Measurements from ENCODE around the gene RHBDL1.
A peak's percentile ranks its signal among the peaks of the same experiment; 100 is the strongest.

RHBDL1 gene

DNA sequence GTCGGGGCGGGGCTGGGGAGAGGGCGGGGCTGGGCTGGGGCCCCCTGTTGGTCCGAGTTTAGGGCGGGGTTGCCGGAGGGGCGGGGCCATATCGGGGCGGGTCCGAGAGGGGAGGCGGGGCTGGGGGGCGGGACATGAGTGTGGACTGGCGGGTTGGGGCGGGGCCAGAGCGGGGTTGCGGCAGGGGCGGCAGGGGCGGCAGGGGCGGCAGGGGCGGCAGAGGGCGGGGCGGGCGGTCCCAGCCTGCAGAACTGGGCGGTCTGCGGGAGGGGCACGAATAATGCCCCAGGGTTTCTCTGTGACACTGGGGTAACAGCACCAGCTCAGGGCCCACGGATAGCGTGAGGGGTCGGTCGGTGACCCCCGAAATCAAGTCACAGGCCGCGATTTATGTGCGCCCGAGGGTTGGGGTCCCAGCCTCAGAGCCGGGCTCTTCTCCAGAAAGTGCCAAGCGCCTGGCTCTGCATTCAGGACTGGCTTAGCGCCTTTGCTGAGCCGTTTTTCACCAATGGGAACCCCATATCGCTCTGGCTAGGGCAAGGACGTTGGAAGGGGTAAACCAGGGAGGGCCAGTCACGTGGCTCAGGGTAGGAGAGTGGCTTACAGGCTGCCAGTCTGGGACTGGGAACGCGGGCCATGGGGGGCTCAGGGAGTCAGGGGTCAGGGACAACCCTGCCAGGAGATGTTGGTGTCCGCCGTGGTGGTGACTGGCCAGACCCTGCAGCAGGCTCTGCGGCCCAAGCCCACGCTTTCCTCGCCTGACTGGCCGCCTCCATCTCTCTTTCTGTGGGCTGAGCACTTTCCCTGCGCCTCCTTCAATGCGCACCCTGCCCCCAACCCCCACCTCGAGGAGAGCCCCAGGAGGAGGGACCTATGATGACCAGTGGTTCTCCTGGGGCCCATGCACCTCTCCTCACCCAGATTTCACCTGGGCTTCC lies 38.1 kb upstream of the RHBDL1 start:
- DNase-seq (ENCODE audit: low spot score): peak; percentile 84

DNA sequence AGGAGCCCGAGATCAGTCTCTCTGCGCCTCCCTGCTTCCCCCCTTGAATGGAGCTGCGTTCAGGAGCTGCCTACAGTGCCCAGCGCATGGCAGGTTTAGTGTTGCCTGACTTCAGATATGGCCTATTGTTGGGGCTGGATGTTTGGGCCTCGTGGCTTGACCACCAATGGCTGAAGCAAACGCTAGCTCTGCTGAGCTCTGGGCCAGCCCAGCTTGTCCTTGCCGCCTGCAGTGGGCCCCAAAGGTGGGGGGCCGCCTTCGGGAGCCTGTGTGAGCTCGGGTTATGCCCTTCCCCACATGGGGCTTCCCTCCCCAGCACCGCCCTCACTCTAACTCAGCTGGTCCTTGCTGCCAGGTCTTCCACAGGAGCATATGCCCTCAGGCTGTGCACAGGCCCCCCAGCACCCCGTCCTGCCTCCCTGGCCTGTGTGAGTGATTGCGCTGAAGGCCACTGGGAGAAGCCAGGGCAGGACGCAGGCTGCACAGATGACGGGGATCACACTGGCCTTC lies 37.4 kb upstream of the RHBDL1 start:
- no peak for DNase-seq (ENCODE audit: low spot score)

DNA sequence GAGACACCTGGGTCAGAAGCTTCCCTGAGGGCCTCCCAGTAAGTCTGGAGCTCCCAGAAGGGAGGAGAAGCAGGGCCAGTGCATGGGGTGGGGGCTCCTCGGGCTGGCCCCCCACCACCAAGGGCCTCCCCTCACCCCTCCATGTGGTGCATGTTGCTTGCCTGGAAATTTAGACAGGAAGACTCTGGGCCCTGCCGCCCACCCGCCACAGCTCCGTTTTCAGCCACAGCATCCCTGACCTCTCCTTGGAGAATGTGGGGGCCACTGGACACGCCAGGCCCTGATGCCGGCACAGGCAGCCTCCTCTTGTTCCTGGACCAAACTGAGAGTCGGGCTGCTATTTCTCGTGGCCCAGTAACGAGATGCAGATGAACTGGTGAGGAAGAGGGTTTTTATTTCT lies 36.6 kb upstream of the RHBDL1 start:
- no peak for DNase-seq (ENCODE audit: low spot score)

DNA sequence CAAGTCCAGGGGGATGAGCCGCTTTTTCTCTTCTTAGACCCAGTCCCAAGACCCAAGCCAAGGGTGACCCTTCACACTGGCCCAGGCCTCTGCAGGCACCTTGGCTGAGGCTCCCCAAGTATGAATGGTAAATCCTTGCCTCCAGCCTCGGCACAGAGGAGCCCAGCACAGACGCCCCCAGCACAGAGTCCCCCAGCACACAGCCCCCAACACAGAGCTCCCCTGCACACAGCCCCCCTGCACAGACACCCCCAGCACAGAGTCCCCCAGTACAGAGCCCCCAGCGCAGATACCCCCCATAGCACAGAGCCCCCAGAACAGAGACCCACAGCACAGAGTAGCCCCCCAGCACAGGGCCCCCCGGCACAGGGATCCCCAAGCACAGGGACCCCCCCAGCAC lies 34.9 kb upstream of the RHBDL1 start:
- DNase-seq (ENCODE audit: low spot score): no peak

DNA sequence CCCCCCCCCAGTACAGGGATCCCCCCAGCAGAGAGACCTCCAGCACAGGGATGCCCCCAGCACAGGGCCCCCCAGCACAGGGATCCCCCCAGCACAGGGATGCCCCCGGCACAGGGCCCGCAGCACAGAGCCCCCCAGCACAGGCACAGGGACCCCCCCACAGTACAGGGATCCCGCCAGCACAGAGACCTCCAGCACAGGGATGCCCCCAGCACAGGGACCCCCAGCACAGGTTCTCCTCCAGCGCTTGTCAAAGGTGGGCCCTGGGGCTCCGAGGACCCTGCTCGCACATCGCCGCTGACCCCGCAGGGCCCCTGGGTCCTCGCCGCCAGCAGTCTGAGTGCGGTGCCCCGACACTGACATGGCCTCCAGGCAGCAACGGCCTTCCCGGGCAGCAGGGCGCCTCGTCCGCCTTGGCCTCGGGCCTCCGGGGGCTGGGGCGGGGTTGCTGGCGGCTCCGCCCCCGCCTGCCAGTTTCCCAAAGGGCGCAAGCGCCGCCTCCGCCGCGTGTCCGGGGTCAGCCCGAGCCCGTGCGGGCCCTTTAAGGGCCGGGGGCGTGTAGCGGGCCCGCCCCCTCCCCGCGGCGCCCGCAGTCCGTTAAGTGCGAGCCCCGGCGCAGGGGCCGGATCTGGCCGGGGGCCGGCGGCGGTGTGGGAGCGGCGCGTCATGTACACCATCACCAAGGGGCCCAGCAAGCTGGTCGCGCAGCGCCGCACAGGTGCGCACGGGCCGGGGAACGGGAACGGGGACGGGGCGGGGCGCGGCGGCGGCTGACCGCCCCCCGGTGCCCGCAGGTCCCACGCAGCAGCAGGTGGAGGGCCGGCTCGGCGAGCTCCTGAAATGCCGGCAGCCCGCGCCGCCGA lies 33.9 kb upstream of the RHBDL1 start, which contains the start of gene MCRIP2:
Gene MCRIP2 (plus strand): TSS at position 503 of the 863 bp plus-strand sequence. CDS start 164 bp downstream, at position 667.
- DNase-seq (ENCODE audit: low spot score): peak; percentile 86

DNA sequence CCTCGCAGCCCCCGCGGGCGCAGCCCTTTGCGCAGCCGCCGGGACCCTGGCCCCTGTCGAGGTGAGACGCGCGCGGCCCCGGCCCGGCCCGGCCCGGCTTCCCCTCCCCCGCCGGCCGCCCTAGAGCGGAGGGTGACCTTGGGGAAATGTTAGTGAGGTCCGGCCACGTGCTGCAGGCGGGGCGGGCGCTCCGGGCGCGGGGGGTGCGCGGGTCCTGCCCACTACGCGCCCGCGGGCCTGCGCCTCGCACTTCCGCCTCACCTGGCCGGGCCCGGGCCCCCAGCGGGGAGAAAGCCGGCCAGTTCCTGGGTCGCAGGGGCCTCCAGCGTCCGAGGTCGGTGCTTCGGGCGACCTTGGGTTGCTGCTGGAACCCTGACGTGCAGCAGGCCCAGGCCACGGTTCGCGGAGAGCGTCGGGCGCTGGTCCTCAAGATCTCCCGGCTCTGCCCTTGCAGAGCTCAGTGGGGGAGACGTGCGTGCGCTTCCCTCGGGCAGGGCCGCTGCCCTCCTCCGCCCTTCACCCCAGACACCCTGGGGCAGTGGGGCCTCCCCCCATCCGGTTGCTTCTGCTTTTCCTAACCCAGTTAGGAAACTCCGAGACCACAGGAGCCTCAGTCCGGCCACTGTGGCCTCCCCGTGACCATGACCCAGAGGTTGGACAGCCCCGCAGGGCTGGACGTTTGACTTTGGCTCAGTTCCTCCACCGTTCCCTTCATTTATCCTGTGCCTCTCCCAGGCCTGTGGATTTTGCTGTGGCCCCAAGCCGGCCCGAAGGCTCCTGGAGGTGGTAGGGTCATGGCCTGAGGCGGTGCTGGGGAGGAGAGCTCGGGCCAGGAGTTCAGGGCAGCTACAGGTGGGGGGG lies 33.1 kb upstream of the RHBDL1 start:
- peak; percentile 58 for DNase-seq (ENCODE audit: low spot score)

DNA sequence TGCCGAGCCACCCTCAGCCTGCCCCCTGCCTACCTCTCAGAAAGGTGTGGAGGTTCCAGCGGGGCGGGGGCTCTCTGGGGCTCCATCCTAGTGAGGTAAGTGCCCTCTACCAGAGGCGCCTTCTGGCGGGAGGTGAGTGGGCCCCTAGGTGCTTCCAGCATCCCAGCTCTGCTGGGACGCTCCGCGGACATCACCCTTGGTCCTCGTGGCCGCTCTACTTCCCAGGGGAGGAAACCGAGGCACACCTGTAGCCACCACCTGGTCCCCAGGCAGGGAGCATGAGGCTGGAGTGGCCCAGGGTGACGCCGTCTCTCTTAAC lies 32.5 kb upstream of the RHBDL1 start:
- DNase-seq (ENCODE audit: low spot score): no peak

DNA sequence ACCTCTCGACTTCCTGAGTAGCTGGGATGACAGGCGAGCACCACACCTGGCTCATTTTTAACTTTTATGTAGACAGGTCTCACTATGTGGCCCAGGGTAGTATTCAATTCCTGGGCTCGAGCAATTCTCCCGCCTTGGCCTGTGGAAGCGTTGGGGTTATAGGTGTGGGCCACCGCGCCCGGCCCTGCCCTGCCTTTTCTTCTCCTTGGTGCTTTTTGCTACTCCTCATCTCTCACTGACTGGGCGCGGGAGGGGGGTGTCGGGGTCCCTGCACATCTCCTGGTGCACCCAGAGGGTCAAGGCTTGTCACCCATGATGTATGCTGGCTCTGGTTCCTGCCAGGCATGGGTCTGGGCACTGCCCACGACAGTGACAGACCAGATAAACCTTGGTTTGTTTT lies 30.9 kb upstream of the RHBDL1 start:
- DNase-seq (ENCODE audit: low spot score): no peak

DNA sequence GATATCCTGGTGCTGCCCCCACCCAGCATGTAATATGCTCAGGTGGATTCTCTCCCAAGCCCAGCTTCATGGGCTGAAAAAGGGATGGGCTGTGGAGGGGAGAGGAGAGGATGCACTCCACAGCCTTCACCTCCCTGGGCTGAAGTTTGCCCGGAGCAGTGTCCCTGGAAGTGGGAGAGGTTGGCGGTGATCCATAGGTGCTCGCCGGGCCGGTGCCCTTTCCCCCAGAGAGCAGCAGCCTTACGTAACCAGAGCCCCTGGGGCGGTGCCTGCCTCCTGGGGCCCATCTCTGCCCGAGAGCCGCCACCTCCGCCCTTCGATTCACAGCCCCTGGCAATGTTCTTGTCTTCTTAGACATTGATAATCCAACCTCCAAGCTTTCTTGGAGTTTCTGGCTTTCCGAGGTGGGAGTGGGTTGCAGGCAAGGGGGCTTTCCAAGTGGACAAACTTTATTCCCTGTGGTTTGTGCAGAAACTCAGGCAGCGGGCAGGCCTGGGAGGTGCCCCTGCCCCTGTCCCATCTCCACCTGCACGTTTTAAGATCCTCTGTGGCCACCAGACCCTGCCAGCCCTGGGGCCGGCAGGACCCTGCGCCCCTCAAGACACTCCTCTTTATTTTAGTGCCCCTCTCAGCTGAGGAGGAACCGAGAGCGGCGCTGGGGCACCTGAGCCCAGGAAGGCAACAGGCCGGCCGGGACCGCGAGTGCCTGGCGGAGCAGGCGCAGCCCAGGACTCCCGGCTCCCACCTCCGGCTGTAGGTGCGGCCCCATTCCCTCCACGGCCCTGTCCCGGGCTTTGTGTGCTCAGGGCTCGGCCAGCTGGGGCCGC lies 29.4 kb upstream of the RHBDL1 start:
- peak; percentile 48 for DNase-seq (ENCODE audit: low spot score)

DNA sequence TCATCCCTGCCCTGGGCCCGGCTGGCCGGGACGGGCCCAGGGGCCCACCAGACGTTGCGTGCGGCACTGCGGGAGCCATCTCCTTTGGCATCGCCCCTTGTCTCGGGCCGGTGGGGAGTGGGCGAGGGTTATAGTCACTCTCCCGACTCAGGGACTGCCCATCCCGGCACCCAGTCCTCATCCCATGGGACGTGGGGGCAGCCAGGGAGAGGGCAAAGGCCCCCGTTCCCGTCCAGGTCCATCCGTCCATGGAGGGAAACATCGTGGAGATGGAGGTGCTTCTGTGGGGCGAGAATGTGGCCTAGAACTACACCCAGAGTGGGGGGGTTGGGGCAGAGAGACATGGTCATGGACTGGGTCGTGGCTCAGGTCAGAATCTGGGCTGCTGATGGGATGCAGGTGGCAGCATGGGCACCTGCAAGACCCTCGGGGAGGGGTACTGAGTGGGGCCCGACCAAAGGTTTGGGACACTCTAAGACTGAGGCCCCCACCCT lies 28.7 kb upstream of the RHBDL1 start:
- DNase-seq (ENCODE audit: low spot score): no peak

DNA sequence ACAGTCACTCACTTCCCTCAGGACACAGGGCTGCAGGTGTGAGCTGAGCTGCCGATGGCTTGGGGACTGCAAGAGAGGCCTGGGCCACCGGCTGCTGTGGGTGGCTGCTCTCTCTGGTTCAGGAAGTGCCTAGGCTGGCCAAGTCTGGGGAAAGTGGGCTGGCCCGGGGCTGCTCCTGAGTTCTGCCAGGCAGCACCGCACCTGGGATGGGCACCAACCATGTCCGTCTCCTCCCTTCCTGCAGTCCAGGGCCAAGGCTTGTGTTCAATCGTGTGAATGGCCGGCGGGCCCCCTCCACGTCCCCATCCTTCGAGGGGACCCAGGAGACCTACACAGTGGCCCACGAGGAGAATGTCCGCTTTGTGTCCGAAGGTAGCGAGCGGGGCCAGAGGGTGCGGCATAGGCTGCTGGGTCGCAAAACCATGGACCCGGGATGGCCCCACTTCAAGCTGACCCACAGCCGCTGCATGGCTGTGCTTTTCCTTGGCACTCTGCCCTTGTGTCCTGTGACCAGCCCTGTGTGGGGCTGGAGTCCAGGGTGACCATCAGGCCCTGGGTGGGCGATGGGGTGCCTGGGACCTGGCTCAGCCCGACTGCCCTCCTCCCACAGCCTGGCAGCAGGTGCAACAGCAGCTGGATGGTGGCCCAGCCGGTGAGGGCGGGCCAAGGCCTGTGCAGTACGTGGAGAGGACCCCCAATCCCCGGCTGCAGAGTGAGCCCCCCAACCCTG lies 28.1 kb upstream of the RHBDL1 start:
- DNase-seq (ENCODE audit: low spot score): no peak

DNA sequence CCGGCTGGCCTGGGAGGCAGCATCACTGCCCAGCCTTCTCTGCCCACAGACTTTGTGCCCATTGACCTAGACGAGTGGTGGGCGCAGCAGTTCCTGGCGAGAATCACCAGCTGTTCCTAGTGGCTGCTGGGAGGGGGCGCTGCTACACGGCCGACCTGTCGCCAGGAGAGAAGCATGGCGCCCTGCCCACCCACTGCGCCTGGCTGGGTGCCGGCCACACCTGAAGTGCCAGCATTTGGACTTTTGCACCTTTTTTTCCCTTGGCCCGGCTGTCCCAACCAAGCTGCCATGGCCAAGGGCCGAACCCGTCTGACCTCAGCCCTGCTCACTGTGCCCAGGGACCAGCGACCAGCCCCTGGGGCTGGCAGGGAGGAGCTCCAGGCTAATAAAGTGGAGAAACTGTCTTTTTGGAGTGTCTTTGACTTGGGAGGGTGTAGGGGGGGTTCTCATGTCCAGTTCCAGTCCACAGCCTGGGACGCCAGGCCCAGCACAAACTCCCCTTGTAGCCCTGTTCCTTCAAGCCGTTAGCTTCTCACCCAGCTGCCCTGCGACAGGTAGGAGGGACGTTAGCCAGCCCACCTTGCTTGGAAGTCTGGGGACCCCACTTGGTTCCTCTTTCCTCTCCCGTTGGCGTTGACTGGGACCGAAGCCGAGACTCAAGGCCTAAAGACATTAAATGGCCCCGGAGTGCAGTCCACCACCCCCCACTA lies 27.2 kb upstream of the RHBDL1 start:
- peak; percentile 67 for DNase-seq (ENCODE audit: low spot score)

DNA sequence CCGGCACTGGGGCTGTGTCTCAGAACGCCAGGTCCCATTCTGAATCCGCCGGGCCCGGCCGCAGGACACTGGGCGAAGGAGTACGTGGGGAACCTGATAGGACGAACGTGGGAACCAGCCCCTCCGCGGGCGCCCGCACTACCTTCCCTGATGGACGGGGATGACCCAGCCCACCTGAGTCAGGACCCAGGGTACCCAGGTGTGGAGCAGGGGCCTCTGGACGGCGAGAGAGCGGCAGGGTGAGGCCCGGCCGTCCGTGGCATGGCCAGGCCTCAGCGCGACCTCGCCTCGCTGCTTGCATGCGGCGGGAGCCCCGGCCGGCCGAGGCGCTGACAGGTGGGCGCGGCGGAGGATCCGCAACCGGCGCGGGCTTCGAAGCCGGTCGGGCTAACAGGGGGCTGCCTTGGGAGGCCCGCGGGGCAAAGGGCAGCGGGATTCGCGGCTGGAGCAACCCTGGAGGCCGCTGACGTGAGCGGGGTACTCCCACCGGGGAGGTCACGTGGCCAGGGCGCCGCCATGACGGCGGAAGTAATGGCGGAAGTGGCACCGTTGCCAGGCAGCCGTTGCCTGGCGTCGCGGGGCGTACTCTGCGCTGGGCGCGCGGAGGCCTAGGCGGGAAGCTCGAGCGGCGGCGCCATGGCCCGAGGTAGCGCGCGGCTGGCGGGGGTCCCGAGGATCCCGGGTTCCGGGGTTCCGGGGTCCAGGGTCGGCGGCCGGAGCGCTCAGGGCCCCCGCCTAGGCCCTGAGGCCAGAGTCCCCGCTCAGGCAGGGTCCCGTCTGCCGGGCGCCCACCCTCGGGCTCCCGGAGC lies 26.5 kb upstream of the RHBDL1 start, which contains the start of gene WDR90:
Gene WDR90 (plus strand): TSS at position 585 of the 809 bp plus-strand sequence. CDS start 52 bp downstream, at position 637.
- peak; percentile 93 for DNase-seq (ENCODE audit: low spot score)

DNA sequence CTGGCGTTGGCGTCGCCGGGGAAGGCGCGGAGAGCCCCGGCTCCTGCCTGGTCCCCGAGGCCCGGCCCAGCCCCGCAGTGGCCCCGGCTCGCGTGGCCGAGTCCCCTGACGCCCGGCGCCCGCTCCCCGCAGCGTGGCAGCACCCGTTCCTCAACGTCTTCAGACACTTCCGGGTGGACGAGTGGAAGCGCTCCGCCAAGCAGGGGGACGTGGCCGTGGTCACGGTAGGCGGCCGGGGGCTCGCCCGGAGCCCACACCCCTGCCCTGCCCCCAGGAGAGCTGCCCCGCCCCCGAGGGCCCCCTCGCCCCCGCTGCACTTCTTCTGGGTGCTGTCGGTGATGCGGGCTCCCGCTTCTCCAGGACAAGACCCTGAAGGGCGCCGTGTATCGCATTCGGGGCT lies 25.8 kb upstream of the RHBDL1 start:
- DNase-seq (ENCODE audit: low spot score): peak; percentile 41

DNA sequence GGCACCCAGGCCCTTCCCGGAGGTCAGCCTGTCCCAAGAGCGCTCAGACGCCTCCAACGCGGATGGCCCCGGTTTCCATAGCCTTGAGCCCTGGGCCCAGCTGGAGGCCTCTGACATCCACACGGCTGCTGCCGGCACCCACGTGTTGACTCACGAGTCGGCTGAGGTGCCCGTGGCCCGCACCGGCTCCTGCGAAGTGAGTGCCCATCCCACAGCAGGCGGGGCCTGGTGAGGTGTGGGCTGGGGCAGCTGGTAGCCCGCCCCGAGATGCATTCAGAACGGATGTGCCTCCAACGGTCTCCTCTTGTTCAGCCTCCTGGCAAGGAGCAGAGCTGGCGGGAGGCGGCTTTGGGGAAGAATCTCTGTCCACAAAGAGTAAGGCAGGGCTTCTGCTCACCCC lies 23.6 kb upstream of the RHBDL1 start:
- DNase-seq (ENCODE audit: low spot score): no peak

DNA sequence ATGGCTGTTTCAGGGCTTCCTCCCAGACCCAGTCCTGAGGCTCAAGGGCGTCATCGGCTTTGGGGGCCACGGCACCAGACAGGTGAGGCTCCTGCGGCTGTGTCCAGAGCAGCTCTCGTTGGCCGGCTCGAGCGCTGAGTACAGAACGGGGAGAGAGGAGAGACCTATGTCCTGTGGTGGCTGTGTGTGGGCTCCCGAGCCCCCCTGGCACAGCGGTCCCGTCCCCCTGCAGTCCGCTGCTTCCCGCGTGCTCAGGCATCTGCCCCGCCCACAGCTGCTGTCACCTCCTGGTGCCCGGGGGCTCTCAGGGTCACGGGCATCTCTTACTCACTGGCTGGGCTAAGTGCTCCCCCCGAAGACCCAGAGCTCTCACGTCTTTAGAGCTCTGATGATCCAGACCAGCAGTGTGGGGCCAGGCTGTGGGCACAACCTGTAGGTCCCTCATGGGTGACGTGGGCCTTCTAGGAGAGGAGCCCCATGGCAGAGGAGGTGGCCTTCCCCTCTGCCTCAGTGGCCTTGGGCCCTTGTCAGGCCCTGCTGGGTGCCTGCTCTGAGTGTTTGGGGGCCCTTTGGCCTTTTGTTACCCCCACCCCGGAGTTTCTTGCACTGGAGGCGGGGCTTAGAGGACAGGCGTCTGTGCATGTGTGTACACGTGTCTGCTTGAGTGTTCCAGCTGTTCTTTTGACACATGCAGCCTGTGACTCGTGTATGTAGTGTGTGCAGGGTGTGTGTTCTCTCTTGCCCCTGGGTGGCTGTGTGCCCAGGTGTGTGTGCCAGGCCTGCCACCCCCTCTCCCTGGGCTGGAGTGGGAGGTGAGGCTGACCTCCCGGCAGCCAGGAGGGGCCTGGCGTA lies 22.8 kb upstream of the RHBDL1 start:
- DNase-seq (ENCODE audit: low spot score): no peak

DNA sequence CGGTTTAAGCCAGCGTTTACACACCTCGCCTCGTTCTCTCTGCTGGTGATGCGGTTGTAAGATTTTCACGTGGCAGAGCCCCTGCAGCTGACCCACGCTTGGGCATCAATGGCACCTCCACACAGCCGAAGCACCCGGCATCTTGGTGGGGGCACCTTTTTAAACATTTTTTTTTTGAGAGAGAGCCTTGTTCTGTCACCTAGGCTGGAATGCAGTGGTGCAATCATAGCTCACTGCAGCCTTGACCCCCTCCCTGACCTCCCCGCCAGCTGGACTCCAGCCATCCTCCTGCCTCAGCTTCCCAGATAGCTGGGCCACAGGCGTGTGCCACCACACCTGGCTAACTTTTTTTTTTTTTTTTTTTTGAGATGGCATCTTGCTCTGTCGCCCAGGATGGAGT lies 21.4 kb upstream of the RHBDL1 start:
- DNase-seq (ENCODE audit: low spot score): no peak
